Activated CD4-positive, alpha-beta T cell treated with anti-CD3 and anti-CD28 coated beads, Interleukin-2, amount 50 U/mL, for 24 hours (primary cell): ENCODE results near the gene AADACL4.
"Not testable (repeated sequence)": the region's sequence is repeated elsewhere in the genome, so short reads cannot be mapped to it uniquely, and the experiment has no call there.

Source experiments
- DNase-seq, 2 donors: peaks; one replicate each; pipeline ENCODE4 v3.0.0-alpha.2; 2020; ENCODE audit warnings: low read depth in 1 of 2, low spot score in 1 of 2

Gene AADACL4

DNA sequence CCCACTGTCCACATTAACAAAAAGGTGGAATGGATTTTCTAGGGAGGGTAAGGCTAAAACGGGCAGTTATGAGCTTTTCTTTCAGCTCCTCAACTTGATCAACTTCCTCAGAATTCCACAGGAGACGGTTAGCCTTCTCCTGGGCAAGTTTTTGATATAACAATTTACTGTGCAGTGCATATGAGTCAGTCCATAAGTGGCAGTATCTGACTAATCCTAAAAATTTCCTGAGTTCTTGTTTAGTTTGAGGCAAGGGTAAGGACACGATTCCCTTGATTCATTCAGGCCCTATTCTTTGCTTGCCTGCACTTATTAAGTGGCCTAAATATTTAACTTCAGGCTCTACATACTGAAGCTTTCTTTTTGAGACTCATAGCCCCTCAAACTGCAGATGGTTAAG lies 65.8 kb downstream of the AADACL4 start:
- no peak for DNase-seq

- no peak for DNase-seq
Observed at GRCh38 chr1:12711536-12711935, 67.7 kb downstream of the AADACL4 start.

- no peak for DNase-seq
Observed at GRCh38 chr1:12712076-12712475, 68.2 kb downstream of the AADACL4 start.

GRCh38 chr1:12712929-12713328 lies 69.0 kb downstream of the AADACL4 start:
- DNase-seq = no peak

DNA sequence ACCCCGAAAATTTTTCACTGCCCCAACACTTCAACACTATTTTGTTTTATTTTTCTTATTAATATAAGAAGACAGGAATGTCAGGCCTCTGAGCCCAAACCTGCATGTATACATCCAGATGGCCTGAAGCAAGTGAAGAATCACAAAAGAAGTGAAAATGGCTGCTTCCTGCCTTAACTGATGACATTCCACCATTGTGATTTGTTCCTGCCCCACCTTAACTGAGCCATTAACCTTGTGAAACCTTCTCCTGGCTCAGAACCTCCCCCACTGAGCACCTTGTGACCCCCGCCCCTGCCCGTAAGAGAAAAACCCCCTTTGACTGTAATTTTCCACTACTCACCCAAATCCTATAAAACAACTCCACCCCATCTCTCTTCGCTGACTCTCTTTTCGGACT lies 69.8 kb downstream of the AADACL4 start:
- not testable (repeated sequence) for DNase-seq

GRCh38 chr1:12714710-12715475 lies 71.0 kb downstream of the AADACL4 start:
- DNase-seq = no peak

GRCh38 chr1:12715896-12716437 lies 72.1 kb downstream of the AADACL4 start, which contains the start of gene AADACL3:
AADACL3 (plus strand) TSS chr1:12716110; CDS start chr1:12716177, 67 bp downstream.
- no peak for DNase-seq
